B cell (primary cell): ENCODE results near the gene YIF1A. TPM values are rescaled to one million over a fixed set of nuclear protein-coding genes. Genes with fewer than 3 reads are reported as not detected.
A peak's percentile ranks its signal among the peaks of the same experiment; 100 is the strongest.

Source experiments
- ATAC-seq: fragments of 200-7000 bp; cut with Tn5 transposase; one replicate; pipeline ENCODE4 v1.10.0; 2021; ENCODE audit warnings: low read depth, mild to moderate bottlenecking, moderate number of reproducible peaks, moderate library complexity
- CTCF ChIA-PET: fragments of 350-600 bp; sonication (Branson Sonifier 250); formaldehyde crosslinking; loops from one replicate; lab custom pipeline; 2021; ENCODE audit warnings: antibody characterized with exemption, inconsistent platforms; lab: Charles Lee
- POLR2A ChIA-PET: fragments of 350-600 bp; sonication (Branson Sonifier 250); formaldehyde crosslinking; loops from one replicate; lab custom pipeline; 2021; ENCODE audit warnings: antibody characterized with exemption; lab: Charles Lee
- DNase-seq: peaks from one replicate; pipeline ENCODE4 v3.0.0; 2013
- H2AFZ ChIP-seq: 2 replicates; pipeline ENCODE4 v1.6.1; 2012; ENCODE audit warnings: mild to moderate bottlenecking, low read depth, low read length; ENCODE audit not compliant: insufficient read depth, poor library complexity, severe bottlenecking
- H3K27ac ChIP-seq, 2 donors: 1 replicate in 1 of 2; 2 replicates in 1 of 2; pipeline ENCODE4 v1.5.1; 2012 to 2013; ENCODE audit warnings: low read length in 2 of 2, mild to moderate bottlenecking in 2 of 2, moderate library complexity in 1 of 2
- H3K27me3 ChIP-seq, 4 experiments: fragments of 200-600 bp in 1 of 4; sonication (generic) in 1 of 4; replicated peaks in 1 of 4; 1 replicate in 2 of 4; 2 replicates in 2 of 4; pipeline versions ENCODE4 v1.6.1 to v1.7.0; 2013 to 2016; ENCODE audit warnings: low read length in 3 of 4, mild to moderate bottlenecking in 2 of 4, mixed read lengths in 1 of 4, moderate library complexity in 1 of 4; ENCODE audit not compliant: insufficient read depth in 4 of 4, control insufficient read depth in 3 of 4; ENCODE audit errors: control extremely low read depth in 1 of 4
- H3K36me3 ChIP-seq, 2 experiments: replicated peaks in 1 of 2; 1 replicate in 1 of 2; 2 replicates in 1 of 2; pipeline versions ENCODE4 v1.6.1 to v1.7.1; 2013; ENCODE audit warnings: low read length in 1 of 2; ENCODE audit not compliant: insufficient read depth in 2 of 2, control insufficient read depth in 1 of 2; ENCODE audit errors: control extremely low read depth in 1 of 2, extremely low read depth in 1 of 2
- H3K4me1 ChIP-seq, 2 donors: fragments of 200-600 bp in 1 of 2; sonication (generic) in 1 of 2; 1 replicate in 1 of 2; 2 replicates in 1 of 2; pipeline versions ENCODE4 v1.5.1 to v1.6.1; 2013 to 2017; ENCODE audit warnings: low read length in 2 of 2; ENCODE audit not compliant: control insufficient read depth in 2 of 2, insufficient read depth in 2 of 2
- H3K4me2 ChIP-seq: replicated peaks from 2 replicates; pipeline ENCODE3; 2012; ENCODE audit warnings: mild to moderate bottlenecking, low read depth, low read length; ENCODE audit not compliant: poor library complexity, severe bottlenecking
- H3K4me3 ChIP-seq, 5 experiments: fragments of 200-600 bp in 1 of 5; sonication (generic) in 1 of 5; 1 replicate in 3 of 5; 2 replicates in 2 of 5; pipeline versions ENCODE4 v1.5.1 to v1.7.0; 2011 to 2016; ENCODE audit warnings: low read length in 4 of 5, mild to moderate bottlenecking in 4 of 5, low read depth in 2 of 5, control low read depth in 1 of 5, moderate library complexity in 1 of 5; ENCODE audit not compliant: insufficient read depth in 1 of 5; ENCODE audit errors: control extremely low read depth in 1 of 5, extremely low read depth in 1 of 5
- H3K79me2 ChIP-seq: fragments of 200-600 bp; sonication (generic); one replicate; pipeline ENCODE4 v1.6.0; 2016; ENCODE audit warnings: low read length; ENCODE audit not compliant: control insufficient read depth, insufficient read depth
- H3K9ac ChIP-seq: fragments of 200-600 bp; sonication (generic); 2 replicates; pipeline ENCODE4 v1.6.1; 2017; ENCODE audit warnings: mild to moderate bottlenecking, low read length, moderate library complexity
- H3K9me3 ChIP-seq, 3 donors: one replicate each; pipeline versions ENCODE4 v1.6.1 to v1.7.1; 2013; ENCODE audit warnings: low read length in 2 of 3; ENCODE audit not compliant: control insufficient read depth in 2 of 3, insufficient read depth in 1 of 3; ENCODE audit errors: control extremely low read depth in 1 of 3
- H4K20me1 ChIP-seq: 2 replicates; pipeline ENCODE4 v1.6.0; 2012; ENCODE audit warnings: mild to moderate bottlenecking, low read length; ENCODE audit not compliant: insufficient read depth, control insufficient read depth, poor library complexity, severe bottlenecking
- H3K27ac Mint-ChIP-seq: one replicate; pipeline ENCODE4 v1.8.0; 2021; ENCODE audit warnings: mixed read lengths
- H3K27me3 Mint-ChIP-seq: one replicate; pipeline ENCODE4 v1.8.0; 2021; ENCODE audit warnings: mixed read lengths
- H3K4me1 Mint-ChIP-seq: one replicate; pipeline ENCODE4 v1.8.0; 2021; ENCODE audit warnings: mixed read lengths
- H3K4me3 Mint-ChIP-seq: one replicate; pipeline ENCODE4 v1.8.0; 2021; ENCODE audit warnings: mixed read lengths
- H3K9me3 Mint-ChIP-seq: one replicate; pipeline ENCODE4 v1.8.0; 2022; ENCODE audit warnings: mixed read lengths; ENCODE audit not compliant: insufficient read depth
- CTCF ChIP-seq: fragments of 200-600 bp; IDR thresholded peaks from one replicate; pipeline ENCODE4 v1.8.0; 2022; ENCODE audit warnings: antibody characterized with exemption, mild to moderate bottlenecking
- EZH2 ChIP-seq: IDR thresholded peaks from 2 replicates; pipeline ENCODE4 v1.6.1; 2012; ENCODE audit warnings: borderline replicate concordance, low read depth, mild to moderate bottlenecking, moderate library complexity, low read length; ENCODE audit not compliant: insufficient read depth, poor library complexity, severe bottlenecking
- WGBS: methylation state at CpG from one replicate; pipeline ENCODE4 v1.1.5; 2013; ENCODE audit warnings: missing lambda C conversion rate; ENCODE audit not compliant: insufficient coverage; 5-methylcytosine and 5-hydroxymethylcytosine counted together
- intact Hi-C: fragments of 100-400 bp; cut with micrococcal nuclease; formaldehyde crosslinking; loops from one replicate; pipeline ENCODE4 v1.10.0; 2022
- polyA plus RNA-seq: library from polyadenylated mRNA; depleted of rRNA; stranded (reverse); fragments of >200 nt; gene quantifications from 2 replicates; pipeline ENCODE4 v1.2.3, GENCODE V29; 2012
- total RNA-seq, 2 donors: library from RNA; stranded (reverse); fragments of 120-200 nt in 1 of 2; gene quantifications; 1 replicate in 1 of 2; 2 replicates in 1 of 2; pipeline versions ENCODE4 v1.2.3 to v1.2.4, GENCODE V29; 2013 to 2022

YIF1A gene
- total and polyA plus RNA-seq, 2 donors (not counting 1 experiment from before 2014, with no cell fraction given): 43.9 to 95.0 TPM

DNA sequence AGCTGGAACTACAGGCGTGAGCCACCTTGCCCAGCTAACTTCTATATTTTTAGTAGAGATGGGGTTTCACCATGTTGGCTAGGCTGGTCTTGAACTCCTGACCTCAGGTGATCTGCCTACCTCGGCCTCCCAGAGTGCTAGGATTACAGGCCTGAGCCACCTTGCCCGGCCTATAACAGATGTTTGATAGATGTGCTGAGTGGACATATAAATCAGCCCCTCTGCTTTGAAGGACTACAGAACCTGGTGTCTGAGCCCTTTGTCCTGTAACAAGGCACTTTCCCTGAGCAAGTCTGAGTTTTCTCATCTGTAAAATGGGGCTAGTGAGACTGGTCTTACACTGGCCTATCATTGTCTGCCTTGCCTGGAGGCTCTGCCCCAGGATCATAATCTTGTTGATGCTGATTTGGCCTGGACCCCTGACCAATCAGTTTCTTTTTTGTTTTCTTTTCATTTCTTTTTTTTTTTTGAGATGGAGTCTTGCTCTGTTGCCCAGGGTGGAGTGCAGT lies 40.3 kb upstream of the YIF1A start:
- Mint-ChIP-seq H3K4me1 (peaks cover 16% of the 10 kb centered on the region), H3K4me3 (no peak overlapping the region), H3K27ac (no peak overlapping the region), H3K9me3 (no peaks in the 10 kb centered on the region), H3K27me3 (no peaks in the 10 kb centered on the region)
- H3K4me2 ChIP-seq: no peak overlapping the region
- H2AFZ ChIP-seq: no peak overlapping the region
- H3K79me2 ChIP-seq: no peaks in the 10 kb centered on the region
- TF ChIP-seq EZH2 (no peak), CTCF (no peak)
- peaks cover 15 to 25% of the 10 kb centered on the region in 2 donors for H3K4me1 ChIP-seq
- H3K9ac ChIP-seq: no peak overlapping the region
- intact Hi-C loops: no loop called here
- no peak overlapping the region for H3K27ac ChIP-seq
- no peaks in the 10 kb centered on the region for H4K20me1 ChIP-seq
- ATAC-seq: no peak
- no peaks in the 10 kb centered on the region for H3K27me3 ChIP-seq
- H3K9me3 ChIP-seq: no peaks in the 10 kb centered on the region
- ChIA-PET POLR2A (interaction anchor here (2.5 kb wide), 1 partner anchor 17 kb away, joined by 10 read pairs; no protein-coding TSS in a partner anchor), CTCF (interaction anchor here (1.0 to 4.6 kb wide), 7 partner anchors 11 to 60 kb away, joined by 3 to 101 read pairs (median 5); partner anchors contain the start of gene BRMS1)
- 100% methylated on average over 2 of the region's 3 CpGs for WGBS
- peak; percentile 12 for DNase-seq
- H3K36me3 ChIP-seq: no peaks in the 10 kb centered on the region
- no peak overlapping the region for H3K4me3 ChIP-seq

GRCh38 chr11:66328302-66329144 lies 39.6 kb upstream of the YIF1A start:
- ATAC-seq (peak; percentile 98), DNase-seq (peak; percentile 89)
- Mint-ChIP-seq H3K27me3 (no peaks in the 10 kb centered on the region), H3K4me1 (peaks cover 16% of the 10 kb centered on the region), H3K27ac (peak overlapping the region; percentile 47), H3K4me3 (peak overlapping the region; percentile 52), H3K9me3 (no peaks in the 10 kb centered on the region)
- intact Hi-C loops: loop anchor here (1.0 kb wide), 5 partner anchors 10 to 106 kb away; partner anchors contain the start of gene BRMS1
- TF ChIP-seq EZH2: no peak
- peak; percentile 93 for TF ChIP-seq CTCF
- WGBS: 8% methylated on average over 16 of the region's 19 CpGs
- no peaks in the 10 kb centered on the region for H3K27me3 ChIP-seq
- H3K9ac ChIP-seq: no peak overlapping the region
- CTCF ChIA-PET: interaction anchor here (0.7 to 4.6 kb wide), 7 partner anchors 10 to 60 kb away, joined by 3 to 101 read pairs (median 5); partner anchors contain the start of gene YIF1A
- POLR2A ChIA-PET: no interaction called here
- H3K36me3 ChIP-seq: no peaks in the 10 kb centered on the region
- no peak overlapping the region for H3K27ac ChIP-seq
- peak overlapping the region in 1 of 5 experiments; percentile 30 for H3K4me3 ChIP-seq
- no peaks in the 10 kb centered on the region for H4K20me1 ChIP-seq
- no peaks in the 10 kb centered on the region for H3K79me2 ChIP-seq
- peaks cover 15 to 25% of the 10 kb centered on the region in 2 donors for H3K4me1 ChIP-seq
- H3K4me2 ChIP-seq: peak overlapping the region; percentile 64
- H3K9me3 ChIP-seq: no peaks in the 10 kb centered on the region
- H2AFZ ChIP-seq: peak overlapping the region; percentile 74
